HCT116 (cell line): ENCODE measurements around the gene STPG1.

Source experiments
- CBX3 ChIP-seq: IDR thresholded peaks from 2 replicates; pipeline ENCODE4 v1.6.1; 2012; ENCODE audit warnings: low read depth
- EZH2phosphoT487 ChIP-seq: fragments of 200-600 bp; IDR thresholded peaks from 2 replicates; pipeline ENCODE4 v1.6.1; 2018; ENCODE audit warnings: antibody characterized with exemption, borderline replicate concordance
- POLR2AphosphoS5 ChIP-seq: IDR thresholded peaks from 2 replicates; pipeline ENCODE4 v1.6.1; 2011; ENCODE audit warnings: mild to moderate bottlenecking, low read depth, low read length, moderate library complexity
- TCF7L2 ChIP-seq: IDR thresholded peaks from 2 replicates; pipeline ENCODE4 v1.7.0; 2011; ENCODE audit warnings: borderline replicate concordance, inconsistent platforms; ENCODE audit not compliant: insufficient read depth, insufficient read length; ENCODE audit errors: extremely low read depth
- TF ChIP-seq, protein P1 (sequence below), 3 experiments: fragments of 200-600 bp in 1 of 3; sonication (generic) in 1 of 3; IDR thresholded peaks in 2 of 3; conservative IDR thresholded peaks in 1 of 3; 2 replicates each; pipeline ENCODE4 v1.5.1; 2012 to 2017; ENCODE audit warnings: low read depth in 2 of 3, low read length in 2 of 3, antibody characterized with exemption in 1 of 3, borderline replicate concordance in 1 of 3, control low read depth in 1 of 3, mild to moderate bottlenecking in 1 of 3, mixed read lengths in 1 of 3, mixed run types in 1 of 3, moderate library complexity in 1 of 3; ENCODE audit not compliant: insufficient read depth in 1 of 3
- TF ChIP-seq, protein P2 (sequence below): IDR thresholded peaks from 2 replicates; pipeline ENCODE4 v1.6.1; 2012; ENCODE audit warnings: low read depth
- TF ChIP-seq, protein P3 (sequence below): IDR thresholded peaks from 2 replicates; pipeline ENCODE4 v1.6.1; 2012

DNA sequence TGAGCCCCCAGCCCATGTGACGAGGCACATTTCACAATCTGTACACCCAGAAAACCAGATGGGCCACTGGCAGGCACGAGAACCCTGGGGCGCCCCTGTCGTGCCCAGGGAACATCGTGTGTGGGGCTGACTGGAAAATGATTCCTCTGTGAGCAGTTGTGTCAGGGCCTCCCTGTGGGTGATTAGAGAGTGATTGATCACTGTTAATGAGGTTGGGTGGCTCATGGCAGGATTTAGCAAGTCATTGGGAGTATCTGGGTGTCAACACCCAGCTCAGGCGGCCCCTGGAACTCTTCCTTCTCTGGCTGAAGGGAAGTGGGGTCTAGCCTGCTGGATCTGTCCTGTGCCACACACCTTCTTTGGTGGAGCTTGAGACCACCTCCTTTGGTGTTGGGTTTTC is 88.7 kb downstream of the STPG1 start:
- TF ChIP-seq, protein P1, sequence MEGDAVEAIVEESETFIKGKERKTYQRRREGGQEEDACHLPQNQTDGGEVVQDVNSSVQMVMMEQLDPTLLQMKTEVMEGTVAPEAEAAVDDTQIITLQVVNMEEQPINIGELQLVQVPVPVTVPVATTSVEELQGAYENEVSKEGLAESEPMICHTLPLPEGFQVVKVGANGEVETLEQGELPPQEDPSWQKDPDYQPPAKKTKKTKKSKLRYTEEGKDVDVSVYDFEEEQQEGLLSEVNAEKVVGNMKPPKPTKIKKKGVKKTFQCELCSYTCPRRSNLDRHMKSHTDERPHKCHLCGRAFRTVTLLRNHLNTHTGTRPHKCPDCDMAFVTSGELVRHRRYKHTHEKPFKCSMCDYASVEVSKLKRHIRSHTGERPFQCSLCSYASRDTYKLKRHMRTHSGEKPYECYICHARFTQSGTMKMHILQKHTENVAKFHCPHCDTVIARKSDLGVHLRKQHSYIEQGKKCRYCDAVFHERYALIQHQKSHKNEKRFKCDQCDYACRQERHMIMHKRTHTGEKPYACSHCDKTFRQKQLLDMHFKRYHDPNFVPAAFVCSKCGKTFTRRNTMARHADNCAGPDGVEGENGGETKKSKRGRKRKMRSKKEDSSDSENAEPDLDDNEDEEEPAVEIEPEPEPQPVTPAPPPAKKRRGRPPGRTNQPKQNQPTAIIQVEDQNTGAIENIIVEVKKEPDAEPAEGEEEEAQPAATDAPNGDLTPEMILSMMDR (IDR thresholded peaks at IDR 0.05 in 2 of 3, conservative IDR thresholded peaks at IDR 0.05 in 1 of 3; ENCODE audit: borderline replicate concordance in 1 of 3, insufficient read depth in 1 of 3, low read depth in 2 of 3, low read length in 2 of 3), result no peak
- TF ChIP-seq EZH2phosphoT487 (no peak), POLR2AphosphoS5 (no peak), TCF7L2 (no peak), CBX3 (no peak)
- TF ChIP-seq, protein P2, sequence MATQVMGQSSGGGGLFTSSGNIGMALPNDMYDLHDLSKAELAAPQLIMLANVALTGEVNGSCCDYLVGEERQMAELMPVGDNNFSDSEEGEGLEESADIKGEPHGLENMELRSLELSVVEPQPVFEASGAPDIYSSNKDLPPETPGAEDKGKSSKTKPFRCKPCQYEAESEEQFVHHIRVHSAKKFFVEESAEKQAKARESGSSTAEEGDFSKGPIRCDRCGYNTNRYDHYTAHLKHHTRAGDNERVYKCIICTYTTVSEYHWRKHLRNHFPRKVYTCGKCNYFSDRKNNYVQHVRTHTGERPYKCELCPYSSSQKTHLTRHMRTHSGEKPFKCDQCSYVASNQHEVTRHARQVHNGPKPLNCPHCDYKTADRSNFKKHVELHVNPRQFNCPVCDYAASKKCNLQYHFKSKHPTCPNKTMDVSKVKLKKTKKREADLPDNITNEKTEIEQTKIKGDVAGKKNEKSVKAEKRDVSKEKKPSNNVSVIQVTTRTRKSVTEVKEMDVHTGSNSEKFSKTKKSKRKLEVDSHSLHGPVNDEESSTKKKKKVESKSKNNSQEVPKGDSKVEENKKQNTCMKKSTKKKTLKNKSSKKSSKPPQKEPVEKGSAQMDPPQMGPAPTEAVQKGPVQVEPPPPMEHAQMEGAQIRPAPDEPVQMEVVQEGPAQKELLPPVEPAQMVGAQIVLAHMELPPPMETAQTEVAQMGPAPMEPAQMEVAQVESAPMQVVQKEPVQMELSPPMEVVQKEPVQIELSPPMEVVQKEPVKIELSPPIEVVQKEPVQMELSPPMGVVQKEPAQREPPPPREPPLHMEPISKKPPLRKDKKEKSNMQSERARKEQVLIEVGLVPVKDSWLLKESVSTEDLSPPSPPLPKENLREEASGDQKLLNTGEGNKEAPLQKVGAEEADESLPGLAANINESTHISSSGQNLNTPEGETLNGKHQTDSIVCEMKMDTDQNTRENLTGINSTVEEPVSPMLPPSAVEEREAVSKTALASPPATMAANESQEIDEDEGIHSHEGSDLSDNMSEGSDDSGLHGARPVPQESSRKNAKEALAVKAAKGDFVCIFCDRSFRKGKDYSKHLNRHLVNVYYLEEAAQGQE, result no peak
- TF ChIP-seq, protein P3, sequence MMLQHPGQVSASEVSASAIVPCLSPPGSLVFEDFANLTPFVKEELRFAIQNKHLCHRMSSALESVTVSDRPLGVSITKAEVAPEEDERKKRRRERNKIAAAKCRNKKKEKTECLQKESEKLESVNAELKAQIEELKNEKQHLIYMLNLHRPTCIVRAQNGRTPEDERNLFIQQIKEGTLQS, result no peak
